HG02885 (cell line): ENCODE measurements around the gene TIMM17A.
"Not testable (repeated sequence)": the region's sequence is repeated elsewhere in the genome, so short reads cannot be mapped to it uniquely, and the experiment has no call there.

Experiments used
- ATAC-seq: cut with Tn5 transposase; IDR thresholded peaks from one replicate; pipeline ENCODE4 v1.9.1; 2021; ENCODE audit warnings: mild to moderate bottlenecking; ENCODE audit not compliant: unreplicated experiment, poor library complexity

Gene TIMM17A

GRCh38 chr1:202012544-202013478 is 57.5 kb downstream of the TIMM17A start:
- ATAC-seq: no peak

GRCh38 chr1:202013603-202014002 is 58.3 kb downstream of the TIMM17A start:
- ATAC-seq: no peak

GRCh38 chr1:202014060-202014459 is 58.8 kb downstream of the TIMM17A start:
- ATAC-seq: no peak

- ATAC-seq: no peak
These were observed 59.8 kb downstream of the TIMM17A start for GRCh38 chr1:202014915-202015661.

GRCh38 chr1:202015662-202015937 is 60.3 kb downstream of the TIMM17A start:
- ATAC-seq: no peak

GRCh38 chr1:202016022-202016810 is 60.9 kb downstream of the TIMM17A start:
- ATAC-seq: no peak

GRCh38 chr1:202016811-202017748 is 61.8 kb downstream of the TIMM17A start:
- no peak for ATAC-seq

DNA sequence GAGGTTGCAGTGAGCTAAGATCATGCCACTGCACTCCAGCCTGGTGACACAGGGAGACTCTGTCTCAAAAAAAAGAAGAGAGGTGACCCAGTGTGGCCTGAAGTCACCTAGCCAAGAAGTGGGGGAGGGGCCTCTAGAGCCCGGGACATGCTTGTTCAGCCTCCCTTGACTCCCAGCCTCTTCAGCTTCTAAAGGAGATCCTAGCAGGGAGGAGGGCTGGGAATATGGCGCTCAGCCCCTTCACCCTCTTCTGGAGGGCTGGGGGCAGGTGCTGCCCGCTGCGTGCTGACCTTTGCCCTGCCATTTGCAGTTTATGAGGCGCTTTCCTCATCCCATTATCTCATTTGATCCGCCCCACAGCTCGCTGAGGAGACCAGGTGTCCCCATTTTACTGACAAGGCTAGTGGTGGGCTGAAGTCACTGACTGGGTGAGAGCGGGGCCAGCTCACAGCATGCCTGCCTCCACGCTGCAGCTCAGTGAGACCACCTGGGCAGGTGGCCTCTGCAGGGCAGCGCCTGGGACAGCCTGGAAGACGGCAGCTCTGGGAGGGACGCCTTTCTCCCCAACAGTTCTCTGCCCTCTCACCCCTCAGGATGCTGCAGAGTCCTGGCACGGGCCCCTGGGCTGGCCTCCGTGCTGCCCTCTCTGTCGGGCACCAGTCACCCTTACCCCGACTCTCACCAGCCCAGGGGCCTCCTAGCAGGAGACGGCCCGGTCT is 62.6 kb downstream of the TIMM17A start:
- ATAC-seq: no peak

DNA sequence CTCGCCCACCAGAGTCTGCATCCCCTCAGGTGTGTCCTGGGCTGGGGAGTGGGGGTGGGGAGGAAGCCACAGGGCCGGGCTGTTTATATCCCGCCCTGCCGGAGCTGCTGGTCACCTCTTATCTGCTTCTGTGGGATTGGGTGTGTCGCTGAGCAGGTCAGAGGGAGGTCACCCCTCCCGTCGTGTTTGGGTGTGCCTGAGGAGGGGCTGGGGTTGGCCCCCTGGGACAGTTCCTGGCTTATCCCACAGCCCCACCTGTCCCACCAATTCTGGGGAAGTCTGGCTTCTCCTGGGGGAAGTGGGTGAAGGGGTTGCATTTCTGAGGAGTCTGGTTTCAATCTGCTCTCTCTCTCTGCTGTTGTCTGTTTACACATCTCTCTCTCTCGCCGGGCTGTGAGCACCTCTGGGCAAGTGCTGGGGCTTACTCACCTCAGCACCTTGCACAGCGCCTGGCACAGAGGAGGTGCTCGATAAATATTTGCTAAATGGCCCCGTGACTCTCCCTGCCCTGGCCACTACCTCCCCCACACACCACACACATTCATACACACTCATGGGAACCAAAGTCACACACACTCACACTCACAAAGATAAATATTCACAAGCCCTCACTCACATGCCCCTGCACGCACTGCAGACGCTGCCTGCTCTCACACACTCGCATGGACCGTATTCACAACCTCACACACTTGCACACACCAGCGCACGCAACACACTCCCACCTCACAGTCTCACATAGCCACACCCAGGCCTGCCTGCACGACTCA is 63.3 kb downstream of the TIMM17A start:
- ATAC-seq: no peak

DNA sequence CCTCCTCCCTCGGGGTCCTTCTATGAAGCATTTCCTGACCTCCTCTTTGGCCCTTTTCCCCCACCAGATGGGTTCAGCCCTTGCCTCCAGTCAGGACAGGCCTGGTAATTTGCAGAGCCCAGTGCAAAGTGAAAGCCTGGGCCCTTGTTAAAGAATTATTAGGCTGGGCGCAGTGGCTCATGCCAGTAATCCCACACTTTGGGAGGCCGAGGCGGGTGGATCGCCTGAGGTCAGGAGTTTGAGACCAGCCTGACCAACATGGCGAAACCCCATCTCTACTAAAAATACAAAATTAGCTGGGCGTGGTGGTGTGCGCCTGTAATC is 63.9 kb downstream of the TIMM17A start:
- ATAC-seq: not testable (repeated sequence)
